ENCODE data around the gene SVBP.

Gene SVBP

DNA sequence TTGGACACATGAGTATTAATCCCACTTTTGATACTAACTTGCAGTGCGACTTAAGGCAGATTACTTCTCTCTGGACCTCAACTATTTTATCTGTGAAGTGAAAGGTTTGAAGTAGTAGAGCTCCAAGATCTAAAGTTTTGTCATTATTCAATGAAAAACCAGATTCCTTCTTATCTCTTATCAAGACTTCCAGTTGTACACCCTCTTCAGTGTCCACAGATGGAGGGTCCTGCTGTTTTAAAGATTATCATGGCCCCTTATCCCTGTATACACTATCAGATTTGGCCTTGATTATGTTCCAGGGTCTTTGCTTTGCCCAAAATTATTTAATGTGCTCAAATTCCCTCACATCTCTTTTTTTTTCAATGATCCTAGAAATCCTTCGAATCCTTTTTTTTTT, 49.0 kb downstream of the SVBP start:
- DNase-seq (ENCODE audit: low read depth, low spot score): no peak
- H3K4me3 ChIP-seq (ENCODE audit: low read length): peak overlapping the region; percentile 88

DNA sequence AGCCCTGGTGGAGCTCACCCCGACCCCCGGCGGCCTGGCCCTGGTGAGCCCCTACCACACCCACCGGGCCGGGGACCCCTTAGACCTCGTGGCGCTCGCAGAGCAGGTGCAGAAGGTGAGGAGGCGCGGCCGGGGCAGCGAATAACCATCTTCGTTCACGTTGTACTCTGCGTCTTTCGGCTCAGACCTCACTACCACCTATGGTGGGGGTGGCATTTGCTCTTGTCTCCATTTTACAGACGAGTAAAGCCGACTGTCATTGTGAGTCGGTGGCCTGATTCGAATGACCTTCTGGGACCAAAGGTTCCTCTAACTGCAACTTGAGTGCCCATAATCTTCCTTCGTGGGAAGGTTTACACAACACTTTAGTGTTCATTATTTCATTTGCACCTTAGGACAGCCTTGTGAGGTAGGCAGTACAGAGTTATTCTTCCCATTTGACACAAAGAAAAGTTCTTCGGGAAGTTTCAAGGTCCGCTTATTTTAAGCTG, 49.6 kb downstream of the SVBP start:
- H3K4me3 ChIP-seq (ENCODE audit: low read length): peak overlapping the region; percentile 88
- DNase-seq (ENCODE audit: low read depth, low spot score): no peak

DNA sequence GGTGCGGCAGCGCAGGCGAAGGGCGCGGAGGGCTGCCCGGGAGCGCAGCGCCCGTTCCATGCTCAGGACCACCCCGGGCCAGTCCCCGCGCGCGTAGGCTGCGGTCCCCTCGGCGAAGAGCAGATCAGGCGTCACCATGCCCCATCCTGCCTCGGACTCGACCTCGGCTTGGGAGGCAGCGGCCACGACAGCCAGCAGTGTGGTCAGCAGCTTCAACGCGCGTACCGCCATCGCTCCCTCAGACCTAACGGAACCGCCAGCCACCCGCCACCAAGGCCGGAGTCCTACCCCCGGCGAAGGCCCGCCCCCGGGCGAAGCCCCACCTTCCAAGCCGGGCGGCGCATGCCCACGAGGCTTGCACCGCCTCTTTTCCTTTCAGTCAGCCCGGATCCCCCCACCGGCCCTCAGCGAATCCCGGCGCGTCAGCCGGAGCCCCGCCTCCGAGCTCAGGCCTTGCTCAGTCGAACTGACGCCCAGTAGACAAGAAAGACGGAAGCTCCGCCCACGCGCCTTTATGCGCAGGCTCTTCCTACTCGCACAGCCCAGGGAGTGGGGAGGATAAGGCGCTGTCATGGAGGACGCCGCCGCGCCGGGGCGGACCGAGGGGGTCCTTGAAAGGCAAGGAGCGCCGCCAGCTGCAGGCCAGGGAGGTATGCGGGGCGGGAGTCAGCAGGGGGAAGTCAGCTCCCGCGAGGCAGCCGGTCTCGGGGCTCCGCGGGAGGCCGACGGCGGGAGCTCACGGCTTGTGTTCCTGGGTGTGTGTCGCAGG, 50.3 kb downstream of the SVBP start, which contains the start of the genes C1orf50 and P3H1:
Gene C1orf50 (plus strand): TSS at position 509 of the 769 bp plus-strand sequence. CDS start 63 bp downstream, at position 572.
Gene P3H1 (minus strand): TSS at position 288 of the 769 bp plus-strand sequence. CDS start 57 bp downstream, at position 231.
- H3K4me3 ChIP-seq (ENCODE audit: low read length): peak within 1 kb of the TSS; percentile 88
- DNase-seq (ENCODE audit: low read depth, low spot score): peak; percentile 99

DNA sequence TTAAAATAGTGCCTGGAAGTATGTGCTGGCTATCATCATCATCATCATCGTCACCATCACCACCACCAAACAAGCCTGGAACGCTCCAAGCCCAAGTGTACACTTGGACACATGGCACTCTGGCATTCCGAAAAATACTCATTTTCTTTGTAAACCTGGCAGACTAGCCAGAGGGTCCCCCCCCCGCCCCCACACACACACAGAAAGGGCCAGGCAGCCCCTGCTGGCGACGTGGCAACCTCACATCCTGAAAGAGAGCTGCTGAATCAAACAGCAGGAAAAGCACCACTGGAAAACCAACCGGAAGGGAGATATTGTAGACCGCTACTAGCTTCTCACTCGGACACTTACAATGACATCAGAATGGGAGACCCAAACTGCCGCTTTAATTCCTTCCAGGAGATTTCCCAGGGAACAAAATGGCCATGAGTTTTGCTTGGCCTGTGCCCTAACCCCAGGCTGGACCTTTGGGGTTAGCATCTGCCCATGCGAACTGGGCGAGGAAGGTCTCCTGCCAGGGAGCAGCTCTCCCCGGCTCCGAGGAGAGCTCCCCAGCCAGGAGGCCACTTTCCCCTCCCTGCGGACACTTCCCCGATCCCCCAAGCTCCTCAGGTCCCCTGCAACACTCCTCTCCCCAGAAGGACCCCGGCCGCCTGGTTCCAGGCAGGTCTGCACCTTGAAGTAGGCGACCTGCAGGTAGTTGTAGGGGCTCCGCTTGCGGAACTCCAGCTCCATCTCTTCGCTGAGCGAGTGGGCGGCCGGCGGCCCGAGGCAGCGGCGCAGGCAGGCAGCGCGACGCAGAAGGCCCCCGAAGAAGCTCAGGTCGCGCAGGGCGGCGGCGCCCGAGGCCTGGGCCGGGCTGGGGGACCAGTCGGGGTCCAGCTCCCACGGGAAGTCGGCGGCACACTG, 51.1 kb downstream of the SVBP start:
- H3K4me3 ChIP-seq (ENCODE audit: low read length): peak overlapping the region; percentile 88
- peak; percentile 44 for DNase-seq (ENCODE audit: low read depth, low spot score)

DNA sequence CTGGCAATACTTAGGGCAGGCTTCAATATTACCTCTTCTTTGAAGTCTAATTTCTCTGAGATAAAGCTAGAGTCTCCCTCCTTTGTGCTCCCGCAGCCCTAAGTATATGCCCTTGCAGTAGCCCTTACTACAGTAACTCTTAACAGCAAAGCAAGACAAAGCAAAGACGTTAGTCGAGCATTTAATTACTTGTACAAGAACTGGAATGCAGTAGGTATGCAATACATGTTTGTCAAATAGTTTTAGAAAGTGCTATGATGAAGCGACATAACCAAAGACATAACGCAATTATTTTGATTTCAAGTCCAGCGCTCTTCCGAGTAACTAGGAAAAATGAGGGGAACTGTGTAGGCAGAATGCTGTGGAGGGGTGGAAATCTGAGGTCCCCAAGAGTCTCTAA, 51.9 kb downstream of the SVBP start:
- DNase-seq (ENCODE audit: low read depth, low spot score): no peak
- H3K4me3 ChIP-seq (ENCODE audit: low read length): no peak overlapping the region

DNA sequence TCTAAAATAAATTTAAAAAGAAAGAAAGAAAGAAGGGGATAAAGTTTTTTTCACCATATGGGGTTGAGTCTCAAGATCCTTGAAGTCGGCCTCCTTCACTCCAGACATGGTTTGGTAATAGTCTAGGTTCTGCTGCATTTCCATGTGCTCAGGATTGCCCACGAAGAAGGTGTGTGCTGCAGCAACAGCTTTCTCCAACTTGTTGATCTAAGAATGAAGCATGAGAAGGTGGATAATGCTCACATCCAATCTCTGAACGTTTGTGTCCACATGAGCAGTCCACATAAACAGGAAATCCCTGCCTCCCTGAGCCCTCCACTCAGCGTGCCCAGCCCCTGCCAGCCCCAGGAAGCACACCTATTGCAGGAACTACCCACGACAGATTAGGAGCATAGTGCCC, 54.9 kb downstream of the SVBP start:
- H3K4me3 ChIP-seq (ENCODE audit: low read length): no peak overlapping the region
- no peak for DNase-seq (ENCODE audit: low read depth, low spot score)

DNA sequence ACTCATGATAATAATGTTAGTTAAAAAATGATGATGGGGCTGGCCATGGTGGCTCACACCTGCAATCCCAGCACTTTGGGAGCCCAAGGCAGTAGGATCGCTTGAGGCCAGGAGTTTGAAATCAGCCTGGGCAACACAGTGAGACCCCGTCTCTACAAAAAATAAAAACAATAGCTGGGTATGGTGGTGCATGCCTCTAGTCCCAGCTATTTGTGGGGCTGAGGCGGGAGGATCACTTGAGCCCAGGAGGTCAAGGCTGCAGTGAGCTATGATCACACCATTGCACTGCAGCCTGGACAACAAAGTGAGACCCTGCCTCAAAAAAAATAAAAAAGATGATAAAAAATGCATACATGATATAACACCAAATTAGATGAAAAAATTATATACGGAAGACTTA, 55.6 kb downstream of the SVBP start:
- no peak overlapping the region for H3K4me3 ChIP-seq (ENCODE audit: low read length)
- no peak for DNase-seq (ENCODE audit: low read depth, low spot score)

DNA sequence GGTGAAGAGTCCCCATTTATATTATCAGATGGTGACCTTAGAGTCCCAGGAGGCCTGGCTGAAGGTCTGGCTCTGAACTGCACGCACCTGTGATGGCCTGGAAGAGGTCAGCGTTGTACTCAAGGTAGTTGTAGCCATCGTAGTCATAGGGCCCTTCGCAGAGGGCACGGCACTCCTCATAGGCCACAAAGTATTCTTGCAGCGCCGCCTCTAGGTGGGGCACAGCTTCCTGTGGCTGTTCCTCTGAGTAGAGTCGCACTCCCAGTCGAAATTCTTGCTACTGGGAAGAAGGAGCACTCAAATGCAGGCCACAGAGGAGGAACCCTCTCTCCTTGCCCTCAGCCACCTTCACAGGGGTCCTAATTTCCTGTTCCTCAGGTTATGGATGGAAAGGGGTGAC, 58.1 kb downstream of the SVBP start:
- DNase-seq (ENCODE audit: low read depth, low spot score): no peak
- no peak overlapping the region for H3K4me3 ChIP-seq (ENCODE audit: low read length)

DNA sequence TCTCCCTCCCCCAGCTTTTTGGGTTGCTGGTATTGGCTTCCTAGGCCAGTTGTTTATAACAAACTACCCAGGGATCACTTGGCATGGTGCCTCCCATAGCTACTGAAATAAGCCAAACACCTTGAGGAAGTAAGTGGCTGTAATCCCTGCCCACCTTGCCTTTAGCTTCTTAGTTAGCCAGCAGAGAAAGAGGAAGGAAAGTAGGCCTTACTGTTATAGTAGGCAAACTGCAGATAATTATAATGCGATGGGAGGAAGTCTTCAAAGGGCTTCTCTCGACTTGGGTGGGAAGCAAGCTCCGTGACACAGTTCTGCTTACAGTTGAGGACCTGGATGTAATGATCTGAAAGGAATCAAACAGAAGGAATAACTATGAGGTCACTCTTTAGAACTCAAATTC, 58.6 kb downstream of the SVBP start:
- DNase-seq (ENCODE audit: low read depth, low spot score): no peak
- H3K4me3 ChIP-seq (ENCODE audit: low read length): no peak overlapping the region

DNA sequence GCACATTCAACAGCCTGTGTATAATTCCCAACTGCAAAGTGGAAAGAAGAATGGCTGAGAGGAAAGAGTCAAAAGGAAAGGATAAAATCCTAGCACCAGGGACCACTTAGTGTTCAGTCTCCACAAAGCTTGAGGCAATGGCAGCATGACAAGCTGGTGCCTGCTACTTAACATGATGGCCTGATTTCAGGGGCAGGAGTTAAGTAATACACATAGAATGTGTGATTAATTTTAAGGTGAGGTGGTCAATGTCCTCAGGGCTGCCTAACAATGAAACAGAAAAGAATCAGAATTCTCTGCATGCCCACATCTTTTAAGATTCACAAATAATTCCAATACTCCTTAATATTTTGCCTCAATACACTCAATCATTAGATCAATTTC, 59.3 kb downstream of the SVBP start:
- DNase-seq (ENCODE audit: low read depth, low spot score): no peak
- no peak overlapping the region for H3K4me3 ChIP-seq (ENCODE audit: low read length)
